NK-92 treated with Interleukin-12 subunit alpha and Interleukin-12 subunit beta, amount 100 ng/mL, for 24 hours (cell line): Measurements from ENCODE around the gene TTC33.
"Not testable (repeated sequence)": the region's sequence is repeated elsewhere in the genome, so short reads cannot be mapped to it uniquely, and the experiment has no call there.

ENCODE experiments used
- DNase-seq: peaks from one replicate; lab custom pipeline; 2025; lab: John Stamatoyannopoulos, UW

The TTC33 gene

DNA sequence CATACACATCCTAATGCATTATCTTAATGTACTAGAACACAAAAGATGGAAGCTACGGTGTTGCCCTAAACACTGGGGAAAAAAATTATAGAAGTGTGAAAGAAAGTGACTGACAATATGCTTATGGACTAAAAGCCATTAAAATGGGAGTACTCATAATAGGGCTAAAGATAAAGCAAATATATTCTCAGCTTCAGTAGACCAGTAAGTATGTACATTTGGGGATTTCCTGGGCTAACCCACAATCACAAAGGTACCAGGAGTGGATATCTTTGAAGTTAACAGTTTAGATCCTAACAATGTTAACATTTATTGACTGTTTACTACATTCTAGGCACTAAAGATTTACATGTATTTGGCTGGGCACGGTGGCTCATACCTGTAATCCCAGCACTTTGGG, 39.2 kb downstream of the TTC33 start:
- no peak for DNase-seq

DNA sequence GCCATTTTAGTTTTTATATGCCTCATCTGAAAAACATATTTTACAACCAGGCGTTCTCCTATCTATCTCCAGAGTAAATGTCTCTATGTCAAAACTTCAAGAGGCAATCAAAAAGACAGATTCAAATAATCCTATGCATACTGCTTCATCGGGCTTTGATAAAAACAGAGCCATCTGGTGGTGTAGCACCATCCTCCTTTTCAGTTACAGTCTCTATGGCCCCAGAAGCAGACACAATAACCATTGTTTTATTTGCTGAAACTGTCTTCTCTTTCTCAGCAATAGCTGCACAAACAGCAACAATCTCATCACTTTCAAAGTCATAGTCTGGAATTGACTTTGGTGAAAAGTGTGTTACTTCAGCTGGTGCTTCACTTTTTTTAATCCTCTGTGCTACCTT, 39.8 kb downstream of the TTC33 start:
- no peak for DNase-seq

GRCh38 chr5:40714001-40714400, 41.8 kb downstream of the TTC33 start:
- no peak for DNase-seq

- not testable (repeated sequence) for DNase-seq
These were observed 45.2 kb downstream of the TTC33 start for GRCh38 chr5:40710575-40710974.

- DNase-seq = not testable (repeated sequence)
These were observed 50.3 kb downstream of the TTC33 start for GRCh38 chr5:40705484-40705883.

DNA sequence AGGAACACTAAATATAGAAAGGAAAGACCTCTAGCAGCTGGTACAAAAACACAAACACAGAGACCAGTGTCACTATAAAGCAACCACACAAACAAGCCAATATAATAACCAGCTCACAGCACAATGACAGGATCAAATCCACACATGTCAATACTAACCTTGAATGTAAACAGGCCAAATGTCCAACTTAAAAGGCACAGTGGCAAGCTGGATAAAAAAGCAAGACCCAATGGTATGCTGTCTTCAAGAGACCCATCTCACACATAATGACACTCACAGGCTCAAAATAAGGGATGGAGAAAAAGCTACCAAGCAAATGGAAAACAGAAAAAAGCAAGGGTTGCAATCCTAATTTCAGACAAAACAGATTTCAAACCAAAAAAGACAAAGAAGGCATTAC, 53.7 kb downstream of the TTC33 start:
- DNase-seq = not testable (repeated sequence)

DNA sequence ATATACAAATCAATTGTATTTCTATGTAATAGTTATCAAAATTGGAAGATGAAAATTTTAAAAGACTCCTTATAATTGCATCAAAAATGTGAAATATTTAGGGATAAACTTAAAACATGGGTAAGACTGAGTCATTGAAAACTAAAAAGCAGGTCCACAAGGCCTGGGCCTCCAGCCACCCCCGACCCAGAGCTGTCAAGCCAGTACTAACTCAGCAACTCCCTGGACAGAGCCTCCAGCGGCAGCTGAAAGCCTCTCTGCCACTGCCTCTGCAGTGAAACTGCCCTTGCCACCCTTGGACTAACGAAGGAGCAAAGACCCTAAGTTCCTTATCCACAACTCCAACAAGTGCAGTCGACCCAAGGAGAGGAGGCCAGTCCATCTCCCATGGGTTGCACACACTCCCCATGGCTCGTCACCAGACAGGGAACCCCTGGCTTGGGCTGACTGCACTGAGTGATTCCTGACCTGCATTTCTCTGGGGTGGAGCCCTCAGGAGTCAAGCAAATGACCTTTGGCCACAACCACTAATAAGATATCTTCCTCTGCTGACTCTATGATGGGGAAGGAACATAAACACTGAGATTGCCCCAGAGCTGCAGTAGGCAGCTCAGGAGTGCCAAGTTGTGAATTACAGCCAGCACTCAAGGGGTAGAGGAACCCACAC, 55.5 kb downstream of the TTC33 start:
- DNase-seq = no peak

- no peak for DNase-seq
These were observed 61.3 kb downstream of the TTC33 start for GRCh38 chr5:40694433-40694832.

- DNase-seq = no peak
These were observed 63.9 kb downstream of the TTC33 start for GRCh38 chr5:40691894-40692293.

GRCh38 chr5:40690267-40690666, 65.5 kb downstream of the TTC33 start:
- no peak for DNase-seq

GRCh38 chr5:40689438-40689837, 66.3 kb downstream of the TTC33 start:
- DNase-seq = peak; percentile 57

- DNase-seq = no peak
These were observed 66.8 kb downstream of the TTC33 start for GRCh38 chr5:40688996-40689395.

DNA sequence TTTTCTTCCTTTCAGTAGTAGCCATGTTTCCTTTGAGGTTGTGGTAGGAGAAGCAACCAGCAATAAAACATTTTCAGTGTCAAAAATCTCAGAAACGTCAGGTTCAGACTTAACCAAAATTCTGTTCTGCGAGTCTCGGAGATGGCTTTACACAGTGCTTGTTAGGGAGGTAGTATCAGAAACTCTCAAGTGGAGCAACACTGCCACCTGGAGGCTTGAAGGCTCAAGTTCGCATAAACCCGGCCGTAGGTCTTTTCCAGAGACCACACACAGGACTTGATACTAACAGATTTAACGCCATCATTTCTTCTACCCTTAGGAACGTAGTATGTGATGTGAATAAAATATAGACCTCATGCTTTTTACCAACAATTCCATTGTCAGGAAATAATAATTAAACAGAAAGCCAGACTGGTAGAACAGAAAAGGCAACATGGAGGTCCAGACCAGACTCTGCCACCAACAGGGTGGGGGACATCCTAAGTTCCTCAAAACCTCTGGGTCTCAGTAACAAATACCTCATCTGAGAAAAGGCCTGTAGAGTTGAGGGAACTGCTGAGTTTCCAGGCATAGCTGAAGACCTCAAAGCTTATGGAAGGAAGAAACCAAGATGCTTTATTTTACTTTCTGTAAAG, 67.5 kb downstream of the TTC33 start:
- DNase-seq = peak; percentile 65

DNA sequence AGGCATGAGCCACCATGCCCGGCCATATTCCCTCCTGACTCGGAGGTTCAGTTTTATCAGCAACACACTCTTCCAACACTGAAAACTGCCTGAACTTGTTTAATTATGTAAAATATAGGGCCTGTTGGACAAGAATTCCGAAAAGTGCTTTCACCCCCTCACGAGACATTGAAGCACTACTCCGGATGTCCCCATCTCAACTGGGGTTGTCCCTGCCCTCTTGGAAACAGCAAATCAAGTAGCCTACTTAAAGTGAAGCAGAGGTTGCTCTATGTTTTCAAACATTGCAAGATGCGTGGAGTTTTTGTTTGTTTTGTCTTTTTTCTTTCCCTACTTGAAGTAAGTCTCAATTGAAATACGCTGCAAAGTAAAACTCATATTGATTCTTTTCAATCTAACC, 68.4 kb downstream of the TTC33 start:
- no peak for DNase-seq

- no peak for DNase-seq
These were observed 69.7 kb downstream of the TTC33 start for GRCh38 chr5:40685976-40686486.

DNA sequence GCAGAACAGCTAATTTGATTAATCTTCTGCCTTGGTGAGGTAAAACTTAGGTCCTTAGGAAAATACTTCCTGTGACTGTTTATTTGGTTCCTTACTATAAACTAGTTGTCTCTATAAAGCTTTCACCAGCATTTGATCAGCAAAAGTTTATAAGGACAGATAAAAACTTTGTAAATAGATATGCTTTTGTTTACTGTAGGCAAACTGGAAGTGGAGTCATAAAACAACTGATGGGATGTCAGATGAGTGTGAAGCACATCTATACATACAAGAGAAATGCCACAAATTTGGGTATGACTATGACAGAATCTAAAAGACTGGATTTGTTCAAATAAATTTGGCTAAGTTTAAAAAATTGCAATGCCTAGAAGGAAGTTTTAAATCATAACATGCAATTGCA, 70.6 kb downstream of the TTC33 start:
- no peak for DNase-seq

- DNase-seq = no peak
These were observed 72.5 kb downstream of the TTC33 start for GRCh38 chr5:40683305-40683704.

DNA sequence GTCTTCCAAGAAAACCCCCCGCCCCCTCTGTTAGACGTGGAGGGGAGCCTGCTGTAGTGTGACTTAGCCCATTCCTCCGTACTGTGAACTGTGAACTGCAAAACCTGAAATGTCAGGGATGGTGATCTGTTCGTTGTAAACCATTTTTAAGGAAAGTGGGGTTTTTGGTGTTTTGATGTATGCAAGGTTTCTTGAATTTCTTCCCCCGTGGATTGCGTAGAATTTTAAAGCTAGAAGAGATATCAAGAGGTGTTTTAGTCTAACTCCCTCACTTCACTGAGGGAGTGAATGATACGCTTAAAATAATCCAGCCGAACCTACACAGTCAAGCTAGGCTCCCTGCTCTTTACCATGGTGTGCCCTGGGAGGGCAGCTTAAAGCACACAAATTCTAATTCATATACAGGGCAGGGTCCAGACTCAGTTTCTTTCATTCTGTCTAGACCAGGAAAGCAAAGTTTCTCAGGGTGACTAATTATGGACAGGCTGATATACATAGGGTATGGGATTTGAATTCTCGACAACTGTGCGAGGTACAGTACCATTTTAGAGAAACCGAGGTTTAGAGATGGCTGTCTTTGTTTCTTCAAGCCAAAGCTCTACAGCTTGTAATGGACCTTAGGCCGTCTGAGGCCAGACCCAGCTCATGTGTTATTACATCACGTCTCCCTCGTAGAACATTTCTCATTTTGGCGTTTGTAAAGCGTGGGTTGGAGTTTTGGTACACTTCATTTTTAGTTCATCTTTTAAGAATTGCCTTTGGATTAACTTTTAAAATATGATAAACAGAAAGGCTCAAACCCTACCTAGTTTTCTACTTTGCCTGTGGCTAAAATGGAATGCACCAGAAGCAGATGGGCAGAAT, 73.4 kb downstream of the TTC33 start:
- no peak for DNase-seq

DNA sequence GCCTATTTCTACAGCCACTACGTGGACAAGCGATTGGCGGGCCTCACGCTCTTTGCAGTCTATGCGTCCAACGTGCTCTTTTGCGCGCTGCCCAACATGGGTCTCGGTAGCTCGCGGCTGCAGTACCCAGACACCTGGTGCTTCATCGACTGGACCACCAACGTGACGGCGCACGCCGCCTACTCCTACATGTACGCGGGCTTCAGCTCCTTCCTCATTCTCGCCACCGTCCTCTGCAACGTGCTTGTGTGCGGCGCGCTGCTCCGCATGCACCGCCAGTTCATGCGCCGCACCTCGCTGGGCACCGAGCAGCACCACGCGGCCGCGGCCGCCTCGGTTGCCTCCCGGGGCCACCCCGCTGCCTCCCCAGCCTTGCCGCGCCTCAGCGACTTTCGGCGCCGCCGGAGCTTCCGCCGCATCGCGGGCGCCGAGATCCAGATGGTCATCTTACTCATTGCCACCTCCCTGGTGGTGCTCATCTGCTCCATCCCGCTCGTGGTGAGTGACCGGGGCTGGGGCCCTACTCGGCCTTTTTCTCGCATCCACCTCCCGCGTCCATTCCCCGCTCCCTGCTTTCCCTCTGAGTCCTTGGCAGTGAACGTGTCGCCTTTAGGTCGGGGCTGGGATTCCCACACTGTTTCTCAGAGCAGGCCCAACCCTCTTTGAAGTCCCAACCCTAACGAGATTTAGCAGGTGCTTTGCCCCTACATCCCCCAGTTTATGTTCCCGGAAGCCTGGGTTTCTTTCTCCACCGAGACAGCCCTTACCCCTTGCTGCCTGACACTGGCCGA, 74.2 kb downstream of the TTC33 start:
- DNase-seq = peak; percentile 56

DNA sequence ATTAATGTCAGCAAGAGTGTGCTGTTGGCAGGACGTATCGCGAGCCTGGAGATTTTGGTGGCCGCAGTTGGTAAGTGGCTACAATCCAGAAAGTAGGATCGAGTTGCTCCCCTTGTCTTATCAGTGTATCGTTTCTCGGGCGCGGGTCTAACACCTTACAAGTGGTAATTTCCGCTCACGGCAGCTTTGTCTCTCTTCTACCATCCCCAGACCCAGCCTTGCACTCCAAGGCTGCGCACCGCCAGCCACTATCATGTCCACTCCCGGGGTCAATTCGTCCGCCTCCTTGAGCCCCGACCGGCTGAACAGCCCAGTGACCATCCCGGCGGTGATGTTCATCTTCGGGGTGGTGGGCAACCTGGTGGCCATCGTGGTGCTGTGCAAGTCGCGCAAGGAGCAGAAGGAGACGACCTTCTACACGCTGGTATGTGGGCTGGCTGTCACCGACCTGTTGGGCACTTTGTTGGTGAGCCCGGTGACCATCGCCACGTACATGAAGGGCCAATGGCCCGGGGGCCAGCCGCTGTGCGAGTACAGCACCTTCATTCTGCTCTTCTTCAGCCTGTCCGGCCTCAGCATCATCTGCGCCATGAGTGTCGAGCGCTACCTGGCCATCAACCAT, 74.9 kb downstream of the TTC33 start:
- DNase-seq = peak; percentile 54

DNA sequence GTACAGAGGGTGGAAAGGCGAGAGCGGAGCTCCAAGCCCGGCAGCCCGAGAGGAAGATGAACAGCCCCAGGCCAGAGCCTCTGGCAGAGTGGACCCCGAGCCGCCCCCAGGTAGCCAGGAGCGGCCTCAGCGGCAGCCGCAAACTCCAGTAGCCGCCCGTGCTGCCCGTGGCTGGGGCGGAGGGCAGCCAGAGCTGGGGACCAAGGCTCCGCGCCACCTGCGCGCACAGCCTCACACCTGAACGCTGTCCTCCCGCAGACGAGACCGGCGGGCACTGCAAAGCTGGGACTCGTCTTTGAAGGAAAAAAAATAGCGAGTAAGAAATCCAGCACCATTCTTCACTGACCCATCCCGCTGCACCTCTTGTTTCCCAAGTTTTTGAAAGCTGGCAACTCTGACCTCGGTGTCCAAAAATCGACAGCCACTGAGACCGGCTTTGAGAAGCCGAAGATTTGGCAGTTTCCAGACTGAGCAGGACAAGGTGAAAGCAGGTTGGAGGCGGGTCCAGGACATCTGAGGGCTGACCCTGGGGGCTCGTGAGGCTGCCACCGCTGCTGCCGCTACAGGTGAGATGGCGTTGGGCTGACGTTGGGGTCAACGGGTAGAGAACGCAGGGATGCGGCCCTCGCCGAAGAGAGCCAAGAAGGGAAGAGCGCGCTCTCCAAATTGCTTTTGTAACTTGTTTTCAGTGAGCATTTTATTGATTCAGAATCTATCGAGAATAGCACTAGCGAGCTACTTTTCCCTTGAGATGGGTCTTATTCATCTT, 75.7 kb downstream of the TTC33 start, which contains the start of gene PTGER4:
Gene PTGER4, plus strand, starts transcription at position 3 of the 769 bp plus-strand sequence. CDS start 1,079 bp downstream, outside the sequence.
- peak; percentile 50 for DNase-seq
